Thoracic aorta (tissue), 2 donors: ENCODE data around the gene EYA4. TPM values are rescaled to one million over a fixed set of nuclear protein-coding genes. Genes with fewer than 3 reads are reported as not detected.

Experiments used
- ATAC-seq: fragments of 150-250 bp; one replicate; pipeline ENCODE4 v1.8.0; 2017; ENCODE audit warnings: low read depth; ENCODE audit not compliant: insufficient number of reproducible peaks, low FRiP score
- DNase-seq: peaks from one replicate; pipeline ENCODE4 v3.0.0-alpha.2; 2020; ENCODE audit warnings: low spot score
- H3K27ac ChIP-seq, 2 donors: fragments of 200-600 bp; sonication (generic); 1 replicate in 1 of 2; 2 replicates in 1 of 2; pipeline ENCODE4 v1.5.1; 2016; ENCODE audit warnings: mild to moderate bottlenecking in 2 of 2, moderate library complexity in 2 of 2
- H3K27me3 ChIP-seq: fragments of 200-600 bp; sonication (generic); replicated peaks from 2 replicates; pipeline ENCODE4 v1.6.0; 2016; ENCODE audit warnings: mild to moderate bottlenecking; ENCODE audit not compliant: insufficient read depth
- H3K36me3 ChIP-seq: fragments of 200-600 bp; sonication (generic); one replicate; pipeline ENCODE4 v1.5.1; 2016
- H3K4me1 ChIP-seq, 2 donors: fragments of 200-600 bp; sonication (generic); 1 replicate in 1 of 2; 2 replicates in 1 of 2; pipeline versions ENCODE4 v1.5.1 to v1.6.0; 2016; ENCODE audit warnings: low read depth in 2 of 2, mild to moderate bottlenecking in 1 of 2; ENCODE audit not compliant: control insufficient read depth in 1 of 2
- H3K4me3 ChIP-seq: fragments of 200-600 bp; sonication (generic); 2 replicates; pipeline ENCODE4 v1.5.1; 2016; ENCODE audit warnings: mild to moderate bottlenecking
- H3K9me3 ChIP-seq: fragments of 200-600 bp; sonication (generic); 2 replicates; pipeline ENCODE4 v1.5.1; 2016
- total RNA-seq, 2 donors: library from RNA; depleted of rRNA; stranded (reverse); fragments of >200 nt; gene quantifications; one replicate each; pipeline versions ENCODE4 v1.1.0 to v1.2.3, GENCODE V29; 2016
- TF ChIP-seq, protein P1 (sequence below): fragments of 200-600 bp; sonication (generic); IDR thresholded peaks from one replicate; pipeline ENCODE4 v1.5.1; 2019; ENCODE audit warnings: antibody characterized with exemption

EYA4 gene
- total RNA-seq, 2 donors from 2014 or later = 1.3 to 3.0 TPM

DNA sequence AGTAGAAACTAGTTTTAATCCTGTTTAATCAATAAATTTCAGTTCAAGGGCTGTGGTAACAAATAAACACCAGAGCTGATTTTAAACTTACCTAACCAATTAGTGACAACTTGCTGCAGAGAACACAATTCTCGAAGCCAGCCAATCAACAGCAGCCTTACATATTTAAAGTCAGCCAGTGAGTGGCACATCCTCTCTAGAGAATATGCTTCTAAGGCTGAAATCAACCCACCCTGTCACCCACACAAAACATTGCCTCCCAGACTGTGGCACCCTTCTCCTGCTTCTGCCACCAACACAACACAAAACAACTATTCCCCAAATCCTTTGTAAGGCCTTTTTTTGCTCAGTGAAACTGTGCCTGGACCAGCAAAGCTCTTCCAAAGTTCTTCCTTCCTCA, 306.0 kb downstream of the EYA4 start:
- Histone ChIP-seq H3K36me3 (no peaks in the 10 kb centered on the region), H3K27ac (no peak overlapping the region), H3K4me1 (peaks cover 11 to 25% of the 10 kb centered on the region in 2 donors), H3K9me3 (no peaks in the 10 kb centered on the region), H3K4me3 (no peak overlapping the region), H3K27me3 (no peaks in the 10 kb centered on the region)
- DNase-seq (no peak), ATAC-seq (no peak)
- TF ChIP-seq, protein P1, sequence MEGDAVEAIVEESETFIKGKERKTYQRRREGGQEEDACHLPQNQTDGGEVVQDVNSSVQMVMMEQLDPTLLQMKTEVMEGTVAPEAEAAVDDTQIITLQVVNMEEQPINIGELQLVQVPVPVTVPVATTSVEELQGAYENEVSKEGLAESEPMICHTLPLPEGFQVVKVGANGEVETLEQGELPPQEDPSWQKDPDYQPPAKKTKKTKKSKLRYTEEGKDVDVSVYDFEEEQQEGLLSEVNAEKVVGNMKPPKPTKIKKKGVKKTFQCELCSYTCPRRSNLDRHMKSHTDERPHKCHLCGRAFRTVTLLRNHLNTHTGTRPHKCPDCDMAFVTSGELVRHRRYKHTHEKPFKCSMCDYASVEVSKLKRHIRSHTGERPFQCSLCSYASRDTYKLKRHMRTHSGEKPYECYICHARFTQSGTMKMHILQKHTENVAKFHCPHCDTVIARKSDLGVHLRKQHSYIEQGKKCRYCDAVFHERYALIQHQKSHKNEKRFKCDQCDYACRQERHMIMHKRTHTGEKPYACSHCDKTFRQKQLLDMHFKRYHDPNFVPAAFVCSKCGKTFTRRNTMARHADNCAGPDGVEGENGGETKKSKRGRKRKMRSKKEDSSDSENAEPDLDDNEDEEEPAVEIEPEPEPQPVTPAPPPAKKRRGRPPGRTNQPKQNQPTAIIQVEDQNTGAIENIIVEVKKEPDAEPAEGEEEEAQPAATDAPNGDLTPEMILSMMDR = no peak

DNA sequence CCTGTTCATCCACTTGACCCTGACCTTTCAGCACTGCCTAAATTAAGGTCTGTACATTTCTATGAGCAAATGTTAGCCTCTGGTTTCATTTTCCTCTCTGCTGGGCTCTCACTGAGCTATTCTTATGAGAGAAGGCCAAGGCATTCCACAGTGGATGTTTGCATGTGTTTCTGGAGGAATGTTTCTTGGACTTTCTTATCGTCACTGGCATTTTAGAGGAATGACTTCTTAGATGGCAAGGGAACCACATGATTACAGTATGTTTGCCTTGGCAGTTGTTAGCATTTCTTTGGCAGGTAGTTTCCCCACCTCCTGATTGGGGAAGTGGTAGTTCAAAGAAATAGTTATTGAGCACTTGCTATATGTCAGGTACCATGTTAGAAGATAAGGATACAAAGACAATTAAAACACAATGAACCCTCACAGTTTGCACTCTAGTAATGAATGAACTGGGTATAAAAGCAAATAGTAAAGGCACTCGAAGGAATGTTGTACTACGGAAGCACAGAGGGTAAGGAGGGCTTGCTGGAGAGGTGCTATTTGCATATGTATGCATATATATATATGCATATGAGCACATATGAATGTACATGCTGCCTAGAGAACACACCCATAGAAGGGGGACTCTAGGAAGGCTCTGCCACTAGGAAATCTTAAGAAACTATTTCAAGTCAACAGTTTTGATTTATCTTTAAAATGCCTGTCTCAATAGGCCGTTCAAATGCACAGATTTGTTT, 307.4 kb downstream of the EYA4 start:
- Histone ChIP-seq H3K4me3 (no peak overlapping the region), H3K4me1 (peaks cover 11 to 27% of the 10 kb centered on the region in 2 donors), H3K27ac (peak overlapping the region in 1 of 2 donors; percentile 63), H3K27me3 (no peaks in the 10 kb centered on the region), H3K9me3 (no peaks in the 10 kb centered on the region), H3K36me3 (no peaks in the 10 kb centered on the region)
- DNase-seq (no peak), ATAC-seq (no peak)
- TF ChIP-seq, protein P1 = no peak

DNA sequence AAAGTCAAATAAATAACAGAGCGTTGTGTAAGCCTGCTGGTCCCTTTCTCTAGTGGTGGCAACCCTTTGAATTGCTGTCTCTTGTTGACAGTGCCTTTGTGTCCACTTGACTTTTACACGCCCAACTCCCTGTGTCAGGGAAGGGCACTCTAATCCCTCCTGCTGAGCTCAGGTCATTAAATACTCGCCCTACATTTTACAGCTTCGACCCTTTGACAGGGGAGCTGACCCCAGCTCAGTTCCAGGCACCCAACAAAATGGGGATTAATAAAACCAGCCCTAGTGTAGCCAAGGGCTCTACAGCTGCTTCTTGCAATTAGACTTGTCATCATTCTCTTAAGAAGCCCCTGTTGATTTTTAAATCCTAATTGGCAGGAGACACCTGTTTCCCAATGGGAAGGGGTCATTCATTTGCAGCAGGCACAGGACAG, 308.2 kb downstream of the EYA4 start:
- Histone ChIP-seq H3K4me3 (no peak overlapping the region), H3K9me3 (no peaks in the 10 kb centered on the region), H3K27ac (no peak overlapping the region), H3K36me3 (no peaks in the 10 kb centered on the region), H3K27me3 (no peaks in the 10 kb centered on the region), H3K4me1 (peaks cover 11 to 27% of the 10 kb centered on the region in 2 donors)
- TF ChIP-seq, protein P1 = no peak
- ATAC-seq (no peak), DNase-seq (no peak)

DNA sequence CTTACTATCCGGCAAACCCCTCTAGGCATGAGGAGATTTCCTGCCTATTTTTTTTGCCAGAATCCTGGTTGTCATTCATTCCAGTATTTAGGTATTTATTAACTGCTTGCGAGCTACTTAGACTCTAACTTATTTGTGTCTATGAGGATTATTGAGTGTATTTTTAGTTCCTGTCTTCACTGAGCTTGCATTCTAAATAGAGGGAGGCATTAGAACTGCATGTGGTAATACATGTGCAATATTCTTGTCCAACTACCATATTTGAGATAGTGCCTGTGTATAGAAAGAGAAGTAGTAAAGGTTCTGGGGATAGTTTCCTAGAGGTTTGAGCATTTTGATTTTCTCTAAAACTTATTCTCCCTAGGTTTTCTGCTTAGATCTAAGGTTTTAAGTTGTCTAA, 308.9 kb downstream of the EYA4 start:
- no peak for ATAC-seq
- H3K9me3 ChIP-seq = no peaks in the 10 kb centered on the region
- TF ChIP-seq, protein P1 = no peak

DNA sequence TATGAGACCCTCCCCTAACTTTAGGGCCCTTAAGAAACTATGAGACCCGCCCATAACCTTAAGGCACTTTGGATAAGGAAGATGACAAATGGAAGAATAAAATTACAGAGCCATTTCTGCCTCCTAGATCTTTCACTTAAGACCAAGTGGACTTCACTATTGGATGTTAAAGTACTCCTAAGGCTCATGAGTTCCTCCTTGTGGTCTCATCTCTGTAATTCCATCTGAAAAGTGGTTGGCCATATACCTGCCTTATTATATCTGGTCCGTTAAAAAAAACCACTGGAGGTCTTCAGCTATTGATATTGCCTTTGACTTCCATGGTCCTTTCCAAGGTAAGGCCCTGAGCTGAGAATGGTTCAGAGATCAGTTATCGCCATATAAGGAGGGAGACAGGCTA, 310.3 kb downstream of the EYA4 start:
- Histone ChIP-seq H3K27ac (peak overlapping the region; percentile 29 to 32), H3K36me3 (no peaks in the 10 kb centered on the region), H3K9me3 (no peaks in the 10 kb centered on the region), H3K4me1 (peaks cover 11 to 27% of the 10 kb centered on the region in 2 donors), H3K4me3 (no peak overlapping the region), H3K27me3 (no peaks in the 10 kb centered on the region)
- no peak for DNase-seq
- ATAC-seq = no peak
- TF ChIP-seq, protein P1 = no peak

More for the DNA sequence above, 308.9 kb downstream of the EYA4 start:
- H3K27ac ChIP-seq = no peak overlapping the region
- H3K27me3 ChIP-seq = no peaks in the 10 kb centered on the region
- peaks cover 11 to 27% of the 10 kb centered on the region in 2 donors for H3K4me1 ChIP-seq
- no peaks in the 10 kb centered on the region for H3K36me3 ChIP-seq
- H3K4me3 ChIP-seq = no peak overlapping the region
- no peak for DNase-seq
